Upper lobe of left lung (tissue), 4 donors: ENCODE data around the gene ARFGAP1.

Experiments
- CTCF ChIP-seq, 6 experiments: fragments of 450-650 bp in 4 of 6; fragments of 200-600 bp in 2 of 6; sonication (generic) in 2 of 6; IDR thresholded peaks; one replicate each; pipeline ENCODE4 v1.5.1; 2016 to 2019; ENCODE audit warnings: antibody characterized with exemption in 6 of 6
- EP300 ChIP-seq, 4 donors: sonication (generic); formaldehyde crosslinking; IDR thresholded peaks; one replicate each; pipeline ENCODE4 v1.5.1; 2017; ENCODE audit warnings: antibody characterized with exemption in 4 of 4, control low read depth in 2 of 4
- POLR2A ChIP-seq, 4 donors: fragments of 450-650 bp; IDR thresholded peaks; one replicate each; pipeline ENCODE4 v1.5.1; 2016 to 2017; ENCODE audit warnings: antibody characterized with exemption in 4 of 4, mild to moderate bottlenecking in 2 of 4
- POLR2AphosphoS5 ChIP-seq, 2 donors: sonication (generic); formaldehyde crosslinking; IDR thresholded peaks; one replicate each; pipeline ENCODE4 v1.5.1; 2017; ENCODE audit warnings: antibody characterized with exemption in 2 of 2

GRCh38 chr20:63287697-63288580 lies 15.3 kb downstream of the ARFGAP1 start:
- TF ChIP-seq CTCF (IDR thresholded peaks at IDR 0.05) (no peak), POLR2A (IDR thresholded peaks at IDR 0.05) (no peak), EP300 (IDR thresholded peaks at IDR 0.05) (no peak), POLR2AphosphoS5 (IDR thresholded peaks at IDR 0.05) (no peak)
